Measurements from ENCODE around the gene GJA4. TPM values are rescaled to one million over a fixed set of nuclear protein-coding genes. Genes with fewer than 3 reads are reported as not detected.

Gene GJA4
- total RNA-seq, 1 experiment from 2014 or later: not detected

DNA sequence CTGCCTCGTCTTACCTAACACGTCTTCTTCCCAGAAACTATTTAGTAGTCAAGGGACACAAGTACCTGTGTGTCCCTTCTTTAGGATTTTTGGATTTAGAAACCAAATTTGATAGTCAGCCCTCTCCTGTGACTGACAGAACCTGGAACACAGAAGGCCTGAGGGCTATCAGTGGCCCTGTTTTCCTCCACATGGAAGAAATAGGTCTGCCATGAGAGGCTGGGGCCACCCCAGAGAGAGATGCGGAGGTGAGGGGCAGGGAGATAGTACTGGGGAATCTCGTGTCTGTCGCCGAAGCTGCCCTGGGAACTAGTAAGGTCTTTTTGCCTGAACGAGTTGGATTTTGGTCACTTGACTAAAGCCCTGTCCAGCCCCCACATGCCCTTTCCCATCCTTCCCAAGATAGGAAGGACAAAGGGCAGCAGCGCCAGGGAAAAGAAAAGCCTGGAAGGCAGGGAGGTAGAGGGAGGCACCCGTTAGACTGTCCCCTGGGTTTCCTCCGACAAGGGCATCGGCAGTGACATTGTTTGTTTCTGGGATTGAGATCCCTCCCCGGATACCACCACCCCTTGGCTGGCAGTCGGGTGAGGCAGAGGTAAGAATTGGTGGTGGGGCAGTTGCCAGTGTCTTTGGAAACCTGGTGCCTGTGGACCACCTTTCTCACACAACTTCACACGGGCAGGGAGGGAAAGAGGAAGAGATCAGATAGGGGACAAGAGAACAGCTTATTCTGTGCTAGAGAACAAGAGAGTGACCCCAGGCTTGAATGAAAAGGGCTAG, 46.9 kb downstream of the GJA4 start:
- no peak for DNase-seq (ENCODE audit: low read depth)

DNA sequence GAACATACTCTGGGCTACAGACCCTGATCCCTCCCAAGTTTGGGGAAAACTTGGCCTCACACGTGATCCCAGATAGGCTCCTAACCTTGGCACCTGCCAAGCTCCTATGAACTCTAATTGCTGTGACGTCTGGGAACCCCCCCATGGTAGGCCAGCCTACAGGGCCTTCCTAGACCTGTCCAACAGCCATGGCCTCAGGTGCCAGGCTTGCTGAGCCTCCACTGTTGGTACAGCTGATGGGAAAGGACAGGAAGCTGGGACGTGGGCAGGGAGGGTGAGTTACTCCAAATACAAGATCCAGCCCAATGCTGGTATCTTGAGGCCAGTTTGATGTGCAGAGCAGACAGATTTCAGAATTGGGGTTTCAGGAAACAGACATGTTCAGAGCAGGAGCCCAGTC, 47.6 kb downstream of the GJA4 start:
- no peak for DNase-seq (ENCODE audit: low read depth)

DNA sequence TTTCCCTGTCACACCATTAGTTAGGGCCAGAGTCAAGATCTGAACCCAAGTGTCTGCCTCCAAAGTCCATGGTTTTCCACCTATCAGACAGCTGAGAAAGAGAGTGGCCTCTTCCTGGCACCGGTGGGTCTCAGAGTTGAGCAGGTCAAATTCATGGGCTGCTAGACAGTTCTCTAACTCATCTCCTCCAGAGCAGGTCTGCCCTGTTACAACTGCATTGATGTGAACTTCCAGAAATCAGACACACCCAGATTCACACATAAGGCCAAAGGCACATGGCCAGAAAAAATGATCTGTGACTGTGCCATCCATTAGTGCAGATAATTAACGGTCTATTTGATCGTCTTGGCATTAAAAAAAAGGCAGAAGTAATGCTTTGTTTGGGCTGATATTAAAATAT, 49.3 kb downstream of the GJA4 start:
- DNase-seq (ENCODE audit: low read depth): no peak

DNA sequence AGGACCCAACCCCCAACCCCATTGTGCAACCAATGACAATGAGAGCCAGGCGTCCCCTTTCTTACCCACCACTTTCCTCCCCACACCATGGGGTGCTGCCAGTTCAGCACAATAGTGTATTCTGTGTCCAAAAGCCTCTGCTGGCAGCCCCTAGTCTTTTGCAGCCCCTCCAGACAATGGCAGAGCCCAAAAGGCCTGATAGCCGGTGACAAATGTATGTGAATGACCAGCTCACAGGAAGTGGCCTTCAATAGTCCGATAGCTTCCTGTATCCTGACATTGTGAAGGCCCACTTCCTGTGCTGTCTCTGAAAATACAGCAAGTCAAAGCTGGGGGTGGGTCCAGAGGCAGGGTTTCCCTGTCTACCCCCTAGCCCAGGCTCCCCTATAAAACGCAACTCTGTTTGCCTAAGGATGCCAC, 50.2 kb downstream of the GJA4 start:
- no peak for DNase-seq (ENCODE audit: low read depth)

DNA sequence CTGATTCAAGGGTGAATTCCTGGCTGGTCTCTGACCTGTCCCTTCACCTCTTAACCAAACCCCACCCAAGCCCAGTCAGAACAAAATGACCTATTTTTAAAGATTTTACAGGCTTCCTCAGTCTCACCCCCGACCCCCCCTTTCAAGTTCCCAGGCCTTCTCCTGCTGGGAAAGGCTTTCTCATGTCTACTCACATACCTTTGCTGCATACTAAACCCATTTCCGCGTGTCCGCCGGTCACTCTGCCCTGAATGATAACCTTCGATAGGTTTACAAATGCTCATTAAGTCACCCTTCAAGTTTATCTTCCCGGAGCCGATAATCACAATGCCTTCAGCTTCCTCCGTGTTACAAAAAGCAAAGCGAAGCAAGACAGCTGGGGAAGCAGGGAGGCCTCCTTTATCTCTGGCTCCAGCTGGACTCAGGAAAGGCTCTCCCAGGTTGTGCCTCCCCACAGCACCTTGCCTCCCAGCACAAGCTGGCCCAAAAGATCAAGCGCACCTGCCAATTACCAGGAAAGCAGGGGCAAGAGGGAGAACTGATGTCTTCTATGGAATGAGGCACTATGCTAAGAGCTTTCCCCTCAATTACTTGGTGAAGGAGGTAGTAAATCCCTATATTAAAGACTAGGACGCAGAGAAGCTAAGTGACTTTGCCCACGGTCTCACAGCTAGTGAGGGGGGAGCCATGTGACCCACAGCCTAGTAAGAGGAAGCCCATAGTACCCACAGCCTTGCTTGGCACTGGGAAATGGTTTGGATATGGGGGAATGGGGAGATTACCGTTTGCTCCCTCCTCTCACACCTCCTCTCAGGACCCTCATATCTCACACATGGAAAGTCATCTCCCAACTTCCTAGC, 50.8 kb downstream of the GJA4 start:
- no peak for DNase-seq (ENCODE audit: low read depth)

DNA sequence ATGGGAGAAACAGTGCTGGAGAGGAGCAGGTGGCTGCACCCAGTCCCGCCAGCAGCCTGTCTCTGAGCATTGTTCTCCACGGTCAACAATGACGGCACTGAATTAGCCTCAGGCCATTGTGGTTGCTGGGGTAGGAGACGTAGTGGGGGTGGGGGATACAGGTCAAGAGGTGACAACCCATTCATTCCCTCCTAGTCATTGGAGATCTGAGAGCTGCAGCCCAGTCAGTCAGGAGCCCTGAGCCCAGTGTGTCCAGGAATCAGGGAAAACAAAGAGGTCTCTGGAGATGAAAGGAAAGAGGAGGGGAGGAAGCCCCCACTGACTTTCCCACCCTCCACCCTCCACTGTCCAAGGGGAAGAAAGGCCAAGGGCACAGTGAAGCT, 51.4 kb downstream of the GJA4 start:
- DNase-seq (ENCODE audit: low read depth): peak; percentile 87

Other genes starting within 250 kb of the GJA4 start
- not detected in 2 replicates for gene GJB5, start 38.0 kb upstream of the GJA4 start, total RNA-seq (2014; rRNA removed; shearing (Covaris generic))
- not detected in 2 replicates for gene GJB4, start 33.3 kb upstream of the GJA4 start, total RNA-seq (2014; rRNA removed; shearing (Covaris generic))
- 0.57 and 1.9 TPM in 2 replicates for gene GJB3, start 11.8 kb upstream of the GJA4 start, total RNA-seq (2014; rRNA removed; shearing (Covaris generic))
- gene SMIM12, start 66.8 kb downstream of the GJA4 start, total RNA-seq (2014; rRNA removed; shearing (Covaris generic)): 36.1 and 44.9 TPM in 2 replicates
- gene DLGAP3, start 136.7 kb downstream of the GJA4 start, total RNA-seq (2014; rRNA removed; shearing (Covaris generic)): 0.05 TPM in 1 of 2 replicates, not detected in the other
- gene TMEM35B, start 192.3 kb downstream of the GJA4 start, total RNA-seq (2014; rRNA removed; shearing (Covaris generic)): 42.5 and 51.6 TPM in 2 replicates
- gene ZMYM6, start 238.9 kb downstream of the GJA4 start, total RNA-seq (2014; rRNA removed; shearing (Covaris generic)): 7.0 and 10.8 TPM in 2 replicates